Lower leg skin (tissue), 4 donors: ENCODE measurements around the gene LACRT. TPM values are rescaled to one million over a fixed set of nuclear protein-coding genes. Genes with fewer than 3 reads are reported as not detected.
"Not testable (repeated sequence)": the region's sequence is repeated elsewhere in the genome, so short reads cannot be mapped to it uniquely, and the experiment has no call there.

Experiments used
- DNase-seq, 2 donors: peaks; one replicate each; pipeline ENCODE4 v3.0.0-alpha.2; 2019; ENCODE audit warnings: low spot score in 2 of 2
- H3K4me3 ChIP-seq: fragments of 200-600 bp; sonication (generic); 2 replicates; pipeline ENCODE4 v1.5.1; 2017; ENCODE audit warnings: mild to moderate bottlenecking, low read depth; ENCODE audit not compliant: poor library complexity, severe bottlenecking
- CTCF ChIP-seq, 3 donors: fragments of 450-650 bp; IDR thresholded peaks; one replicate each; pipeline ENCODE4 v1.5.1; 2016; ENCODE audit warnings: antibody characterized with exemption in 3 of 3, mild to moderate bottlenecking in 3 of 3, moderate library complexity in 2 of 3
- POLR2A ChIP-seq, 2 donors: fragments of 450-650 bp; IDR thresholded peaks; one replicate each; pipeline ENCODE4 v1.6.1; 2016 to 2017; ENCODE audit warnings: antibody characterized with exemption in 2 of 2, mild to moderate bottlenecking in 1 of 2, moderate library complexity in 1 of 2
- WGBS, 2 donors: methylation state at CpG; one replicate each; pipeline ENCODE4 v1.1.5; 2018; 5-methylcytosine and 5-hydroxymethylcytosine counted together
- intact Hi-C: fragments of 100-400 bp; cut with DNase I; formaldehyde crosslinking; loops from one replicate; pipeline ENCODE4 v1.15.0; 2023; ENCODE audit warnings: low total_unique reads
- total RNA-seq, 4 donors: library from RNA; depleted of rRNA; stranded (reverse); fragments of >200 nt; gene quantifications; one replicate each; pipeline ENCODE4 v1.1.0, GENCODE V29; 2016

The LACRT gene
- total RNA-seq, 4 donors from 2014 or later, result 0.68 TPM; not detected in 3

DNA sequence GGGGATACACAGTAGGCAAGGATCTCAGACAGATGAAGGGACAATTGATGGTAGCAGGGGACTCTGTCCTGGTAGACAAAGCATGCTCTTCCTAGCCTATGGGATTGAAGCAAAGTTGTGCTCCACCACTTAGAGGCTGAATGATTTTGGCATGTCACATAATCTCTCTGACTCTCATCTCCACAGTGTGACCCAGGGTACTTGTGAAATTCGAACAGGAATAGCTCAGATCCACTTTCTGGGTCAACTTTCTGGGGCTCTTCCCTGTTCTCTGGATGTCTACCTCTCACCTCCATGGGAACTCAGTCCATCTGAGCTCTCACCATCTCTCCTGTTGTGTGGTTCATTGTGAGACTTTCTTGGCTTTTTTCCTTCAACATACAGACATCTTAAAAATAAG is 15.1 kb upstream of the LACRT start:
- TF ChIP-seq POLR2A (IDR thresholded peaks at IDR 0.05), result no peak
- no peak for TF ChIP-seq CTCF (IDR thresholded peaks at IDR 0.05)
- DNase-seq, result no peak
- intact Hi-C loops, result no loop called here
- no peak overlapping the region for H3K4me3 ChIP-seq
- 43 to 44% methylated on average over 1 of the region's 1 CpG for WGBS, 2 donors

DNA sequence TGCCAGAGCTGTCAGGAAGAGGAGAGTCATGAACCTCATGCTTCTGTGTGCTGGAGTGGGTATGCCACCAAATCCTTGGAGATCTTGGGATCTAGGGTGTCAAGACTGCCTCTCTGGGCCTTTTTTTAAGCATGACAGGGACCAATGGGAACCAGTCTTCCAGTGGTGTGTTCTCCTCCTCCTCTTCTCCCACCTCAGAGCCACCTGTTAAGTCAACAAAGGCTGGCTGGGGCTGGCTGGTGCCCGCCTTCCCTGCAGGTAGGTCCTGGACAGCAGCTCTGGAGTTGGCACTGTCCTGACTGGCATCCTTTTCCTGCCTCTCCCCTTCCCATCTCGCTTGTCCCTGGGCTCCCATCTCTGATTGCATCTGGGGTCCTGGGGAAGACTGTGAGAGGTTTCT is 13.6 kb upstream of the LACRT start, which contains the start of gene DCD:
DCD (minus strand) TSS at position 101 of the 400 bp plus-strand sequence; CDS start at position 39, 62 bp downstream.
- 65 to 67% methylated on average over 2 of the region's 2 CpGs for WGBS, 2 donors
- no peak within 1 kb of the TSS for H3K4me3 ChIP-seq
- TF ChIP-seq POLR2A (IDR thresholded peaks at IDR 0.05), result no peak
- TF ChIP-seq CTCF (IDR thresholded peaks at IDR 0.05), result no peak
- DNase-seq, result no peak
- intact Hi-C loops, result no loop called here

GRCh38 chr12:54641554-54641953 is 6.9 kb upstream of the LACRT start:
- no peak overlapping the region for H3K4me3 ChIP-seq
- intact Hi-C loops, result no loop called here
- DNase-seq, result no peak
- TF ChIP-seq POLR2A (IDR thresholded peaks at IDR 0.05) (no peak), CTCF (IDR thresholded peaks at IDR 0.05) (no peak)
- 79 to 85% methylated on average over 1 of the region's 1 CpG for WGBS, 2 donors

DNA sequence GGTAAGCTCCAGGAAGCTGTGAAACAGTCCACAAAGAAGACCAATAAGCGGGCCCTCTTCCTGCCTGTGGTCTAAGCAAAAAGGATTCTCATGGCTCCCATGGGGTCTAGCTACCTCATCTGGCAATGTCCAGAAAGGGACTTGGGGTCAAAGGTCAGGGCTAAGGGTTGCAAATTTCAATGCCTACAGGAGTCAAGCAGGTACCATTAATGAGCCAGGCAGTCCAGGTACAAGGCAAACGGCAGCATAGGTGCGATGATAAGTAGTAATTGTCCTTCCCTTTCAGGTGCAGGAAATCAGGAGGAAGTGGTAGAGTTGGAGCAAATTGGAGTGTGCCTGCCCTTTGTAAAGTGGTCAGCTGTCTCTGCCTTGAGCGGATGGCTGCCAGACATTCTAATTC is 6.4 kb upstream of the LACRT start:
- no peak overlapping the region for H3K4me3 ChIP-seq
- WGBS, 2 donors, result 73 to 81% methylated on average over 4 of the region's 4 CpGs
- no peak for TF ChIP-seq POLR2A (IDR thresholded peaks at IDR 0.05)
- no peak for TF ChIP-seq CTCF (IDR thresholded peaks at IDR 0.05)
- no peak for DNase-seq
- intact Hi-C loops, result no loop called here

- DNase-seq, intact Hi-C loops, H3K4me3 ChIP-seq: not testable (repeated sequence)
- WGBS, 2 donors, result 88 to 93% methylated on average over 2 of the region's 2 CpGs
Observed at GRCh38 chr12:54639112-54639511, 4.4 kb upstream of the LACRT start.

GRCh38 chr12:54631988-54632728 is 2.5 kb downstream of the LACRT start:
- 53 to 57% methylated on average over 8 of the region's 8 CpGs for WGBS, 2 donors
- DNase-seq, result no peak
- TF ChIP-seq CTCF (IDR thresholded peaks at IDR 0.05), result no peak
- no peak for TF ChIP-seq POLR2A (IDR thresholded peaks at IDR 0.05)
- intact Hi-C loops, result no loop called here
- no peak overlapping the region for H3K4me3 ChIP-seq
